ENCODE data around the gene HSPA1A. TPM values are rescaled to one million over a fixed set of nuclear protein-coding genes. Genes with fewer than 3 reads are reported as not detected.
A peak's percentile ranks its signal among the peaks of the same experiment; 100 is the strongest.

Gene HSPA1A
- total and polyA plus RNA-seq, 9 of the 15 experiments (the other 6 are each of a cell fraction or from before 2014, with no cell fraction given), result 2.2 to 273 (median 107) TPM

DNA sequence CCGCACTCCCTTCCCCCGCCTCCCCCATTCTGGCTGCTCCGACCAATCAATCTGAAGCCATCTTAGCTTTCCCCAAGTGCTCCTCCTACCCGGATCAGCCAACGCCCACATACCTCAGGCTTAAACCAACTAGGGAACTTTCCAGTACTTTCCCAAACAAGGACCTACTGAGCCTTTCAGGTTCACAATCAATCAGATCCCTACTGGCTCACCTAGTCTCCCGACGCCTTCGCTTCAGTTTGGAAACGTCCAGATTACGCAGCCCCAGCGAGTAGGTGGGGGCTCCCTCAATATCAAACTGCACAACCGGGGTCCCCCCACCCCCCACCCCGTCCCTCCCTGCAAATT lies 692 bp upstream of the HSPA1A start (continued):
- TF ChIP-seq, protein P1, sequence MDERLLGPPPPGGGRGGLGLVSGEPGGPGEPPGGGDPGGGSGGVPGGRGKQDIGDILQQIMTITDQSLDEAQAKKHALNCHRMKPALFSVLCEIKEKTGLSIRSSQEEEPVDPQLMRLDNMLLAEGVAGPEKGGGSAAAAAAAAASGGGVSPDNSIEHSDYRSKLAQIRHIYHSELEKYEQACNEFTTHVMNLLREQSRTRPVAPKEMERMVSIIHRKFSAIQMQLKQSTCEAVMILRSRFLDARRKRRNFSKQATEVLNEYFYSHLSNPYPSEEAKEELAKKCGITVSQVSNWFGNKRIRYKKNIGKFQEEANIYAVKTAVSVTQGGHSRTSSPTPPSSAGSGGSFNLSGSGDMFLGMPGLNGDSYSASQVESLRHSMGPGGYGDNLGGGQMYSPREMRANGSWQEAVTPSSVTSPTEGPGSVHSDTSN (CRISPR knock-in tag; IDR thresholded peaks at IDR 0.05; ENCODE audit: low read depth), result no peak
- TF ChIP-seq, protein P1 (tag; conservative IDR thresholded peaks at IDR 0.05; ENCODE audit: low read depth), result peak; percentile 65
- no peak for TF ChIP-seq POLR3A (IDR thresholded peaks at IDR 0.05; ENCODE audit: borderline replicate concordance, extremely low read depth, insufficient read depth, insufficient read length)
- TF ChIP-seq ZNF212 (CRISPR knock-in tag; IDR thresholded peaks at IDR 0.05), result no peak
- TF ChIP-seq, protein P2, sequence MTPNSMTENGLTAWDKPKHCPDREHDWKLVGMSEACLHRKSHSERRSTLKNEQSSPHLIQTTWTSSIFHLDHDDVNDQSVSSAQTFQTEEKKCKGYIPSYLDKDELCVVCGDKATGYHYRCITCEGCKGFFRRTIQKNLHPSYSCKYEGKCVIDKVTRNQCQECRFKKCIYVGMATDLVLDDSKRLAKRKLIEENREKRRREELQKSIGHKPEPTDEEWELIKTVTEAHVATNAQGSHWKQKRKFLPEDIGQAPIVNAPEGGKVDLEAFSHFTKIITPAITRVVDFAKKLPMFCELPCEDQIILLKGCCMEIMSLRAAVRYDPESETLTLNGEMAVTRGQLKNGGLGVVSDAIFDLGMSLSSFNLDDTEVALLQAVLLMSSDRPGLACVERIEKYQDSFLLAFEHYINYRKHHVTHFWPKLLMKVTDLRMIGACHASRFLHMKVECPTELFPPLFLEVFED (CRISPR knock-in tag; conservative IDR thresholded peaks at IDR 0.05), result peak; percentile 61; the same call in 1 of the 2 replicates
- TF ChIP-seq TRIM24 (IDR thresholded peaks at IDR 0.05), result peak in 1 of 2 experiments; percentile 18; a peak in 1 of 4 replicates
- TF ChIP-seq RAD51 (IDR thresholded peaks at IDR 0.05; ENCODE audit: borderline replicate concordance, low read depth), result no peak
- TF ChIP-seq MBD2 (IDR thresholded peaks at IDR 0.05; ENCODE audit: borderline replicate concordance, low read depth), result 0 out of 2 replicates have a peak, but pooled peaks have one; percentile 4
- TF ChIP-seq NCOA1 (IDR thresholded peaks at IDR 0.05; ENCODE audit: low read depth), result peak; percentile 13; the same call in 1 of the 2 replicates
- TF ChIP-seq, protein P3, sequence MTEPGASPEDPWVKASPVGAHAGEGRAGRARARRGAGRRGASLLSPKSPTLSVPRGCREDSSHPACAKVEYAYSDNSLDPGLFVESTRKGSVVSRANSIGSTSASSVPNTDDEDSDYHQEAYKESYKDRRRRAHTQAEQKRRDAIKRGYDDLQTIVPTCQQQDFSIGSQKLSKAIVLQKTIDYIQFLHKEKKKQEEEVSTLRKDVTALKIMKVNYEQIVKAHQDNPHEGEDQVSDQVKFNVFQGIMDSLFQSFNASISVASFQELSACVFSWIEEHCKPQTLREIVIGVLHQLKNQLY (CRISPR knock-in tag; conservative IDR thresholded peaks at IDR 0.05), result peak in 1 of 2 experiments; percentile 72; a peak in 1 of 4 replicates
- TF ChIP-seq ARNT (IDR thresholded peaks at IDR 0.05), result peak in 1 of 2 experiments; percentile 75; a peak in 1 of 4 replicates
- TF ChIP-seq ETV1 (tag; conservative IDR thresholded peaks at IDR 0.05; ENCODE audit: low read depth), result no peak
- TF ChIP-seq KLF13 (tag; IDR thresholded peaks at IDR 0.05; ENCODE audit: borderline replicate concordance, low read depth), result peak; percentile 83; the same call in 1 of the 2 replicates
- 0 out of 2 replicates have a peak, but pooled peaks have one; percentile 60 for TF ChIP-seq ZNF324 (CRISPR knock-in tag; IDR thresholded peaks at IDR 0.05)
- TF ChIP-seq PTBP1 (IDR thresholded peaks at IDR 0.05; ENCODE audit: low read depth, low read length), result no peak
- TF ChIP-seq, protein P4, sequence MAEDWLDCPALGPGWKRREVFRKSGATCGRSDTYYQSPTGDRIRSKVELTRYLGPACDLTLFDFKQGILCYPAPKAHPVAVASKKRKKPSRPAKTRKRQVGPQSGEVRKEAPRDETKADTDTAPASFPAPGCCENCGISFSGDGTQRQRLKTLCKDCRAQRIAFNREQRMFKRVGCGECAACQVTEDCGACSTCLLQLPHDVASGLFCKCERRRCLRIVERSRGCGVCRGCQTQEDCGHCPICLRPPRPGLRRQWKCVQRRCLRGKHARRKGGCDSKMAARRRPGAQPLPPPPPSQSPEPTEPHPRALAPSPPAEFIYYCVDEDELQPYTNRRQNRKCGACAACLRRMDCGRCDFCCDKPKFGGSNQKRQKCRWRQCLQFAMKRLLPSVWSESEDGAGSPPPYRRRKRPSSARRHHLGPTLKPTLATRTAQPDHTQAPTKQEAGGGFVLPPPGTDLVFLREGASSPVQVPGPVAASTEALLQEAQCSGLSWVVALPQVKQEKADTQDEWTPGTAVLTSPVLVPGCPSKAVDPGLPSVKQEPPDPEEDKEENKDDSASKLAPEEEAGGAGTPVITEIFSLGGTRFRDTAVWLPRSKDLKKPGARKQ (CRISPR knock-in tag; IDR thresholded peaks at IDR 0.05), result no peak
- TF ChIP-seq, protein P5, sequence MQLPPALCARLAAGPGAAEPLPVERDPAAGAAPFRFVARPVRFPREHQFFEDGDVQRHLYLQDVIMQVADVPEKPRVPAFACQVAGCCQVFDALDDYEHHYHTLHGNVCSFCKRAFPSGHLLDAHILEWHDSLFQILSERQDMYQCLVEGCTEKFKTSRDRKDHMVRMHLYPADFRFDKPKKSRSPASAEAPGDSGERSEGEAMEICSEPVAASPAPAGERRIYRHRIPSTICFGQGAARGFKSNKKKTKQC (CRISPR knock-in tag; IDR thresholded peaks at IDR 0.05), result no peak
- TF ChIP-seq JUNB (CRISPR knock-in tag; conservative IDR thresholded peaks at IDR 0.05), result 0 out of 2 replicates have a peak, but pooled peaks have one; percentile 27
- TF ChIP-seq MTF1 (CRISPR knock-in tag; IDR thresholded peaks at IDR 0.05; ENCODE audit: borderline replicate concordance), result no peak
- TF ChIP-seq TCF7L2 (IDR thresholded peaks at IDR 0.05; ENCODE audit: low read depth, low read length), result peak; percentile 61; the same call in 1 of the 2 replicates
- TF ChIP-seq SMARCA5 (IDR thresholded peaks at IDR 0.05), result 0 out of 2 replicates have a peak, but pooled peaks have one; percentile 79
- no peak for TF ChIP-seq TFAM (CRISPR knock-in tag; conservative IDR thresholded peaks at IDR 0.05)
